ENCODE results near the gene NUDT22.
A peak's percentile ranks its signal among the peaks of the same experiment; 100 is the strongest.
"Not testable (repeated sequence)": the region's sequence is repeated elsewhere in the genome, so short reads cannot be mapped to it uniquely, and the experiment has no call there.

NUDT22 gene

DNA sequence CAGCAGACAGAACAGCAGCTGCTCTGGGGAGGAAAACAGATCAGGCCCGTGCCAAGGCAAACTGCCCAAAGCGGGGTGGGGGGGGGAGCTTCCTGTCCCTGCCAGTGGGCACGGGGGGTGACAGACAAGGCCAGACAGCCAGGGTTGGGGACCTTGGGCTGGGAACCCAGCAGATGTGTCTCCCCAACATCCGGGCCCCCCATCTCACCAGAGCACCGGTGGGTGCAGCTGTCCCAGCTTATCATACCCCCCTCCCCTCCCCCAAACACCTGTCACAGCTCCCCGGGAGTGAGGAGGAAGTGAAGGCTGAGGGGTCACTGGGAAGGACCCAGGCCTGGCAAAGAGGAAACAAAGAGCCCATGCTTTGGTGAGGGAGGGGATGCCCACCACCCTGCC lies 19.3 kb downstream of the NUDT22 start:
- no peak for DNase-seq

DNA sequence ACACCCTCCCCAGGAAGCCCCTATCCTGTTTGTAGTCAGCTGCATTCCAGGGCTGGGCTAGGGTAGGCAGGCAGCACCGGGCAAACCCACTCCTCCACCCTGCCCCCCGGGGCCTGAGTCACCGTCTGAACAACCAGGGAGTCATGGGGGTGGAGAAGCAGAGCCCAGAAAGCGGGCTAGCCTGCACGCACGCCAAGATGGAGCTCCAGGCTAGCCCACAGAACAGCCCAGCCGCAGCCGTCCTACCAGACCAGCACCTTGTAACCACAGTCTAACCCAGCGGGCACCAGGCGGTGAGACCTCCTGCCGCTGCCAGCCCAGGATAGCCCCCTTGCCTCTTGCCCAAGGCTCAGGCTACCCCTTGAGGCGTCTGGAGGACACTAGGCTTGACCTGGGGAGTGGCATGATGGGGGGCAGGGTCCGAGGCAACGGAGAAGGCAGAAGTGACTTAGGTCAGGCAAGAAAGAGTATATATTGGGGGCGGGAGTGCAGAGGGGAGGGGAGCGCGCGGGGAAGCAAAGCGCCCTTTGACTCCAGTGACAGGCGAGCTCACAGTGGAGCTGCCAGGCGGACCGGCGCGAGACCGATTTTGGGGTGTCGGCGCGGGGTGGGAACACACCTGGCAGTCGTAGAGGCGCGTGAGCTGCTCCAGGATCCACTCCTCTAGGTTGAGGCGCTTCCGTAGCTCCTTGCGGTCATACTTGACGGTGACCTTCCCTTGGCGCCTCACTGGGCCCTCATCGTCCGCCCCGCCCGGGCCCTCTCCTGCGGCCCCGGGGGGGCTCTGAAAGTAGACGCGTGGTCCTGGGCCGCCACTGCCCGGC lies 19.9 kb downstream of the NUDT22 start:
- peak; percentile 93 for DNase-seq

DNA sequence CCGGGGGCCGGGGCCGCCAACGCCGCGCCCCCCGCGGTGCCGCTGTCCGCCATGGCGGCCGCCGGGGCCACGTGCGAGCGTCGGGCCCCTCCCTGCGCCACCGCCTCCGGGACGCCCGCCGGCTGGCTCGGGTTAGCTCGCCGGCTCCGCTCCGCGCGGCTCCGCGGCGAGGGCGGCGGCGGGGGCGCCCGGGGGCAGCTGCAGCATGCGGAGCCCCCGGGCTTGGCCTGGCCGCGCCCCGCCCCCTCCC lies 20.5 kb downstream of the NUDT22 start:
- not testable (repeated sequence) for DNase-seq

DNA sequence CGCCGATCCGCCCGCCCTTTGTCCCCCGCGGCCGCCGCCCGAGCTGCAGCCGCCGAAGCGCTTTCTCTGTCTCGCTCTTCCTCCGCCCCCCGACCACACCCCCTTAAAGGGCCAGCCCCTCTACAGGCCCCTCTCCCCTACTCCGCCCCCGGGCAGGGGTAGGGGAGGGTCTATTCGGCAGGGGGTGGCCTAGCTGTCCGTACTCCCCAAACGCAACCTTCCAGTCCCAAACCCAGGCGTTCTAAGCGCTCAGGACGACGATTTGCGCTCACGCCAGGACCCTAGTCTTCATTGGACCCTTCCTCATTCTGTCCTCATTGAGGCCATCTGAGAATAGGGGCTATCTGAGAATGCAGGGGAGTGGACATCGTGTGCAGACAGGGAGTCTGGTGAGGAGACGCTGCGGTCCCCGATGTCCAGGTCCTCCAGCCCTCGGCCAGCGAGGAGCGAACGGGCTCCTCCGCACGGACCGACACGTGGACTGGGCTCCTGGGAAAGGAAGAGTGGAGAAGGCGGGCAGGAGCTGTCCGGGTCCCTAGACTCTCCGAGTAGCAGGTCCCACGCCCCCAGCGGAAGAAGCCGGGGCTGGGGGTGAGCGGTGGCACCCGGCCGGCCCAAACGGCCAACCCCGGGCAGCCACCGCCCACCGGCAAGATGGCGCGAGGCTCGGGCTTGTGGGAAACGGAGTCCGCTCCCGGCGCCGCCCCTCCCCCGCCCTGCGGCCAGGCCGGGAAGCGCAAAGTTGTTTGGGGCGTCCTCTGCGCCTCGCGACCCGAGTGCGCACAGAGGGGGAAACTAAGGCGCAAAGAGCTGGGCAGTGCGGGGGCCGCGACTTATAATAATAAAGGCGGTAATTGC lies 21.0 kb downstream of the NUDT22 start, which contains the start of gene PPP1R14B:
Gene PPP1R14B, minus strand, starts transcription at position 73 of the 858 bp plus-strand sequence. CDS start 270 bp downstream, outside the sequence.
- DNase-seq = peak; percentile 86

DNA sequence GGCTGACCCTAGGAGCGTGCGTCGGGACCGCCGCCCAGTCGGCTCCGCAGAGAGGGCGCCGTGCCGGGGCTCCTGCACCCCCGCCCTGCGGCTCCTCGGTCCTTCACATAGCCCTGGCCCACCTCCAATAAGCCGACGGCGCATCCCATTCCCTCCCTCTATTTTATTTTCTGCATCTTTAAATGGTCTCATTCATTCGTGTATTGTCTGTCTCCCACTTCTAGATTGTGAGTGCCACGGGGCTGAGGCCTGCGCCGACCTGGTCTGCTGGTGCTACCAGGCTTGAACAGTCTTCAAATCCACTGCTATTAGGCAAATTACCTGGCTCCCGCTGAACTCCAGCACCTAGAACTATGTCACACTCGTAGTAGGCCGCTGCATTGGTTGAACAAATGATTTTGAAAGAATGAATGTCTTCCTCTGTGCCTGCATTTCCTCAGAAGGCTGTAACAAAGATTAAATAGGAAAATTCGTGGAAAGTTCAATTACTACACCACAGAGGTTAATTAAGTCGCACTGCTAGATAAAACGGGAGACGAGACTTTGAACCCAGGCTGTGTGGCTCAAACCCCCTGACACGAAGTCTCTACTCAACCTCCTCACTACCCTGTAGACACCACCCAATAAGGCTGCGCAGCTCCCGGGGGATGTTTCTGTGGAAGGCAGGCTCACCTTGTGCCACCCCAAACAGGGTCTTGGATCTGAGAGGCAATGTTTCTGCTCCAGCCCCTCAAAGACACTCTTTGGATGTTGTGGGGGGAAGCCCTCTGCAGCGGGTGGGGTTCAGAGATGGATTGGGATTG lies 21.9 kb downstream of the NUDT22 start:
- no peak for DNase-seq

DNA sequence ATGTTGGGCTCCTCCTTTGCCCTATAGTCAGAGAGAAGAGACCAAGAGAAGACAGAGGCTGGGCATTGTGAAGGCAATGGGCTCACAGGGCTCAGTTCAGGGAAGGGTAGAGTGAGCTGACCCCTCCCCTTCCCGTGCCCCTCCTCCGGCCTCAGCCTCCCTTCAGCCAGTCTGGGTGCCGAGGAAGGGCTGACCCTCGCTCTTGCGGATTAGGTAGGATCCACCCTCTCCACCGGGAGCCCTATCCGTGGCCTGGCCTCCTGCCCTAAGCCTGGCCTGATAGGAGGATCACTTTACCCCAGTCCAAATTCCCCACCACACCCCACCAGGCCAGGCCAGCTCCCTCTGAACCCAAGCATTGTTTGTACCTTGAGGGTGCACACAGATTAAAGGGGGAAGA lies 22.5 kb downstream of the NUDT22 start:
- DNase-seq = no peak

DNA sequence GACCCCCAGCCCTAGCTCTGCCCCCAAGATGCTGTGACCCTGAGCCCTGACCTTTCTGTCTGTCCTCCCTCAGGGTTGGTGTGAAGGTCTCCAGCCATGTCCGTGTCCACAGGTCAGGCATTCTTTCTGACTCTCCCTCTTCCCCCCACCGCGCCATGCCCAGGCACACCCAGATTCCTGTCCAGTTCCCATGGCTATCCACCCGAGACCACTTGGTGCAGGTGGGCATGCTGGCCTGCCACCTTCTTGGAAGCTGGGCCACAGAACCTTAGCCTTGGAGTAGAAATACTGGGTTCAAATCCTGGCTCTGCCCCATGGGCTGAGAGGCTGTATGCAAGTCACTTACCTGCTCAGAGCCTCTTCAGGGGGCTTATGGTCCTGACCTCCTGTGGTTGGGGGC lies 23.0 kb downstream of the NUDT22 start:
- DNase-seq = no peak

DNA sequence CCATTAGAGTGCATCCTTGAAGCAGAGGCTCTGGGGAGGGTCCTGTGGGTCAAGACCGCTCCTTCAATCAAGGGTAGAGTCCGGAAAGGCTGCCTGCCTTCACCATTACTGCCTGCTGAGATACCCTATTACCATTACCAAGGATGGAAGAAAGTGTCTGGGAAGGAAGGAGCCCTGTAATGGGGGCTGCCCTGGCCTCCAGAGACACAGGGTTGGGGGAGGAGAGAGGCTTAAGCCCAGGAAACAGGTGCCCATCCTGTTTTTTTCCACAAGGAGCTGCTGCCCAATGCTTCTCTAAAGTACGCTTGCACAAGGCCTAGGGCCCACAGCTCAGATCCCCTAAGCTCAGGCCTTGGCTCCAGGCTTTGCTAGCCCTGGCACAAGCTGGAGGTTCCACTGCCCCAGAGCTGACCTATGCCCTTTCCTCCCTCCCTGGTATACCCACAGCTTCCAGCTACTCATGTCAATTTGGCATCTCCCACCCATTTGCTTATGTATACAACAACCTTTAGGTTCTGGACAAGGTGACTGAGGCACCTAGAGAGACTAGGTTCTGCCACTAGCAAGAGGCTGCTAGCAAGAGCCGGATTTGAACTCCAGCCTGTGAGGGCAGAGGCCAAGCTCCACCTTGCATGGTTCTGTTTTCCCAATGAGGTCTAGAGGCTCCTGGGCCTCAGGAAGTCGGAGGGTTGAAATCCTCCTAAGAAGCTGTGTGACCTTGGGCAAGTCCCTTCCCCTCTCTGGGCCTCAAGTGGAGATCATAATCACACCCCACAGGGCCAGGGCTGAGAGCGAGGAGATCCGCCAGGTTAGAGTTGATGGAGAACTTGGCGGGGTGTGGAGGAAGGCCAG lies 23.7 kb downstream of the NUDT22 start:
- DNase-seq = no peak

DNA sequence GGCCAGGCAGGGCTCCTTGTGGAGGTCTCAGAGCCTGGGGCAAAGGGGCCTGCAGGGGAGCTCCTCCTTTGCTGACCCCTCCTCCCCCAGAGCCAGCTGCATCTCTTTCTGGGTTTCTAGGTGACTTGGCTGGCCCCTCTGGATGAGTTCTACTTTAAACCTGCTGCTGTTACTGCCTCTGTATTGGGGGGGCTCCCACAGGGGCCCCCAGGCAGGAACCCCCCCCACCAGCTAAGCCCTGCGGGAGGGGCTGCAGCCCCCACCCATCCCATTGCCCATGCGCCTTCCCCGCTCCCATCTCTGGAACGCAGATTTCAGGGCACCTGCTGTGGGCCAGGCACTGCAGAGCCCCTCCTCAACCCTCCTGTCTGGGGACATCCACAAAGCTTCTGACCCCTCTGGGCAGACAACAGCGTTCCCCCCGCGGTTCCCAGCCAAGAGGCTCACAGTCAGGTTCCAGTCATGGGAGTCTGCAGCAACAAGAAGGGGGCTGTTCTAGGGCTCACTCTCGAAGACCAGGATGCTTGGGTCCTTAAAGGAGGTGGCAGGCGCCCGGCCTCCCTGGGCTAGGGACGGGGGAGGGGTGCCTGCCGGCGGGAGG lies 24.4 kb downstream of the NUDT22 start:
- no peak for DNase-seq

DNA sequence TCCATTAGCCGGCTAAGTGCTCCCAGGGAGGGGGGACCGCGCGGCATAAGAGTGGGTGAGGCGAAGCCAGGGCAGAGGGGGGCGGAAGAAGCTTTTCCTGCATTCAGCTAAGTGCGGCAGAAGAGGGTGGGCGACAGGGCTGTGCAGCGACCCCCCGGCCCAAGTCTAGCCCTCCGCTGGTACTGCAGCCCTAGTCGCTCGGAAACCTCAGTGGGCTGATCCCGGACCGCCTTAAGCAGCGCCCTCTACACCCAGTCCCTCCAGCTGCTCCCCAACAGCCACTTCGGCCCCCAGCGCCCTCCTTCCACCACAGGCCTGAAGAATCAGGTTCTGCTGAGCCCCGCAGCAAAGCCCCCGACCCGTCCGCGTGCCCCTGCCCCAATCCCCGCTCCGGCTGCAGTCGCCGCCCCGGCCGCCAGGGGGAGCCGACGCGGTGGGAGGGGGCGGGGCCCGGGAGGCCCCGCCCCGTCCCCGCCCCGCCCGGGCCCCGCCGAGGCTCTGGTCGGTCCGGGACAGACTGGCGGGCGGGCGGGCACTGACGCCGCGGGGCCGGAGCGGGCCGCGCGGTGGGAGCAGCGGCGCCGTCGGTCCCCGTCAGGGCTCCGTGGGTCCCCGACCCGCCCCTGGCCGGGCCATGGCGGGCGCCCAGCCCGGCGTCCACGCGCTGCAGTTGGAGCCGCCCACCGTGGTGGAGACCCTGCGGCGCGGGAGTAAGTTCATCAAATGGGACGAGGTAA lies 25.1 kb downstream of the NUDT22 start, which contains the start of gene PLCB3:
Gene PLCB3, plus strand, starts transcription at position 515 of the 737 bp plus-strand sequence. Its CDS starts 120 bp downstream, at position 635.
- DNase-seq = peak; percentile 51

DNA sequence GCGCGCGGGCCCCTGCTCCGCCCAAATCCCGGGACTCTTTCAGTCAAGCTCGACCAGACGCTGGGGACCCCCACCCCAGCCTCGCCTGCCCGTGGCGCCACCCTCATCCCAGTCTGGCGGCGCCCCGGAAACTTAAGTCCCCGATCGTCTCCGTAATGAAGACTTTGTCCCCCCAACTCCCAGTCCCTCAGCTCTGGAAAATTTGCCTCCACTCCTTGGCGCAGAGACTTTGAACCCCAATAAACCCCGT lies 25.6 kb downstream of the NUDT22 start:
- DNase-seq = no peak

DNA sequence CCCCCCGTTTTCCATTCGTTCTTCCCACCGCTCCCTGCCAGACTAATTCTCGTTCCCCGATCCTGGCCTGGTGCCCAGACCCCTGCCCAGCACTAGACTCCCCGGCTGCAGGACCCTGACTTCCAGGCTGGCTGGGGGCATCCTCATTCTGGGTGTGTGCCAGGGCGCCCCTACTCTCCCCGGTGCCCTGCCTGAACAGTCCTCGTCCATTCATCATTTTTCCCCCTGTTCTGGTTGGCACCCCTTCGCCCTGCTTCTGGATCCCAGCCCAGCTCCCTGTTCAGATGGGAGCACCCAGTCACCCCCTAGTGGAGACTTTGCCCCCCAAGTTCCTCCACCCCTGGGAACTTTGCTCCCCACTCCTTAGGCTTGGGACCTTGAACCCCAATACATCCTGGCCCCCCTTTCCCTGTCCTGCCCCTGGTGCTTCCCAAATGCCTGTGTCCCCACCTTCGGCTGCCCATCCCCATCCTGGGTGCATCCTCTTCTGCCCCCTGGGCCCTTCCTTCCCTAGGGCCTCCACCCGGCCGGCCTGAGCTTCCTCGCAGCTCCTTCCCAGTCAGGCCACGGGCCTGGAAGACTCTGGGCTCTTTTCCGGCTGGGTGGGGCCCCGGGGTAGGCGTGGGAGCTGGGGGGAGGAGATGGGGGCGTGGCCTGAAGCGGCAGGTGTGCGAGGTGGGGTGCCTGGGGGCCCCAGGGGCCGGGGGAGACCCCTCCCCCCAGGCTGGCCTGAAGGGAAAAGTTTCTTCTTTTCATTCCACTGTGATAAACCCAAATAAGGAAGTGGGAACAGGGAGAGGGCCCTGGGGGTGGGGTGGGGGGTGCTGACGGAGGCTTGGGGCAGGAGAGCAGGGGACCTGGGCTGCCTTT lies 26.2 kb downstream of the NUDT22 start:
- DNase-seq = no peak

DNA sequence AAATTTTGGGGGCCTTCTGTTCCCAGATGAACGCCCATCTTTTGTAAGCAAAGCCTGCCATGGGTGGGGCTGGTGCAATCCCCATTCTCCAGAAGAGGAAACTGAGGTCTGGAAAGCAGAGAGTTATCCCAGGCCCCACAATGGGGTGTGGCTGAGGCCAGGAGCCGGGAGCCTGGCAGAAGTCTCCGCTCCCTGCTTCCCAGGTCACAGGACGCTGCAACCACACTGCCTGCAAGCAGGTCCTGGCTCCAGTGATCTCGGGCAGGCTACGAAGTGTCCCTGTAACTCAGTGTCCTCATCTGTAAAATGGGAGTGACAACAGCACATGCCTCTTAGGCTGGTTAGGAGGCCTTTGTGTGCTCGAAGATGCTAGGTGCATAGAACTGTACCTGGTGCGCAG lies 27.0 kb downstream of the NUDT22 start:
- no peak for DNase-seq

DNA sequence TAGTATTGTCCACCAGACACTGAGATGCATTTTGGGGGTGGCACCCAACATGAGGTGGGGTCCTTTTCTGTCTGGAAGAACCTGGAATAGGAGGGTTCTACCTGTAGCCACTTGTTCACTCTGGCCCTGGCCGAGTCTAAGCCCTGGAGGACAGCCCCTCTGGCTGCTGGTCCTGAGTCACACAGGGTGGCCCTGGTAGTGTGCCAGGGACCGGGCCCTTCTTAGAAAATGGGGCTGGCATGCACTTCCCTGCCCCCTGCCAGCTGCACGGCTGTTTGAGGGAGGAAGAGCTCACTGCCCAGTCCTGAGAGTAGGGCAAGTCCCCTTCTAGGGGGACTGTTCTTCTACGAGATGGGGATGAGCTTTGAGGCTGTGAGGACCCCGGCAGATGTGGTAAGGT lies 27.4 kb downstream of the NUDT22 start:
- DNase-seq = no peak

DNA sequence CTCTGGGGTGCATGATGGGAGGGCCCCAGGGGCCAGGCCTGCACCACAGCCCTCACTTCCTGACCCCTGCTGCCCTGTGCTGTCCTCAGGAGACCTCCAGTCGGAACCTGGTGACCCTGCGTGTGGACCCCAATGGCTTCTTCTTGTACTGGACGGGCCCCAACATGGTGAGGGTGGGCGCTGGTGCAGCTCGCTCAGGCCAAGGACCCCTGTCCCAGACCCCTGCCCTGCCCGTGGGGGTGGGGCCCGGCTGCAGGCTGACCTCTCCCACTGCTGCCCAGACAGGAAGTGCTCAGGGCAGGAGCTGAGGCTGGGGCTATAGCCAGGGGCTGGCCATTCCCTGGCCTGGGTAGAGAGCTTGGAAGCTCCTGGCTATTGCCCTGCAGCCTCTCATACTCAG lies 28.3 kb downstream of the NUDT22 start:
- DNase-seq = no peak

DNA sequence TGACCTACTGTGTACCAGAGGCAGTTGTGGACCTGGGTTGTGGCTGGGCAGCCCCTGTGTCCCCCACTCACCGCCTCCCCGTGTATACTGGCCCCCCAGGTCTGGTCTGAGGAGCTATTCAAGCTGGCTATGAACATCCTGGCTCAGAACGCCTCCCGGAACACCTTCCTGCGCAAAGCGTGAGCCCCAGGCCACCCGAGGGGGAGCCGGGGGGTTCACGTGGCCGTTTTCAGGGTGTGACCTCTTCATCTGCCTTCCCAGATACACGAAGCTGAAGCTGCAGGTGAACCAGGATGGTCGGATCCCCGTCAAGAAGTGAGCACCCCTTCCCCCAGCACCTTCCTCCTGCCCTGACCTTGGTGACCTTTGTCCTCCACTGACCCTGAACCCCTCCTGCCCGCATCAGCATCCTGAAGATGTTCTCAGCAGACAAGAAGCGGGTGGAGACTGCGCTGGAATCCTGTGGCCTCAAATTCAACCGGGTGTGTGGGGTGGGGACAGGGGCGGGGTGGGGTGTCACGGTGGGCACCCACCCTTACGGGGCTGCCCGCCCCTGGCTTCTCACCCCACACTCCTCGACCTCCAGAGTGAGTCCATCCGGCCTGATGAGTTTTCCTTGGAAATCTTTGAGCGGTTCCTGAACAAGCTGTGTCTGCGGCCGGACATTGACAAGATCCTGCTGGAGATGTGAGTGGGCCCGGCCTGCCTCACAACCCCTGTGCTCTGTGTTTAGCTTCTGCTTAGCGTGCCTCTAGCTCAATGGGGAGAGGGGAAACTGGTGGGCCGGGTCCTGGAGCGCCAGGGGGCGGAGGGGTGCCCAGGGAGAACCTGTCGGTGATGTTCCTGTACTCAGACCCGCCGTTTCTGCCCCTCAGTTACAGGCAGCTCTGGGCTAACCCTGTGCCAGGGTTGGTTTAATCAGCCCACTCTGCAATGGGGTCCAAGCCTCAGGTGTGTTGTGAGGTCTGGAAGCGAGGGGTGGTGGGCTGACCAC lies 29.4 kb downstream of the NUDT22 start:
- DNase-seq = no peak

DNA sequence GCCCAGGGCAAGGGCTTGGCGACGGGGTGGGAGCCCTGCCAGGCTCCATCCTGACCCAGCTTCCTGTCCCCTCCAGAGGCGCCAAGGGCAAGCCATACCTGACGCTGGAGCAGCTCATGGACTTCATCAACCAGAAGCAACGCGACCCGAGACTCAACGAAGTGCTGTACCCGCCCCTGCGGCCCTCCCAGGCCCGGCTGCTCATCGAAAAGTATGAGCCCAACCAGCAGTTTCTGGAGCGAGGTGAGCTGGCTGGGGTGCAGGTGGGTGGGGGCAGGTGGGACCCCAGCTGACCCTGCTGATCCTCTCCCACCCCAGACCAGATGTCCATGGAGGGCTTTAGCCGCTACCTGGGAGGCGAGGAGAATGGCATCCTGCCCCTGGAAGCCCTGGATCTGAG lies 30.2 kb downstream of the NUDT22 start:
- no peak for DNase-seq

DNA sequence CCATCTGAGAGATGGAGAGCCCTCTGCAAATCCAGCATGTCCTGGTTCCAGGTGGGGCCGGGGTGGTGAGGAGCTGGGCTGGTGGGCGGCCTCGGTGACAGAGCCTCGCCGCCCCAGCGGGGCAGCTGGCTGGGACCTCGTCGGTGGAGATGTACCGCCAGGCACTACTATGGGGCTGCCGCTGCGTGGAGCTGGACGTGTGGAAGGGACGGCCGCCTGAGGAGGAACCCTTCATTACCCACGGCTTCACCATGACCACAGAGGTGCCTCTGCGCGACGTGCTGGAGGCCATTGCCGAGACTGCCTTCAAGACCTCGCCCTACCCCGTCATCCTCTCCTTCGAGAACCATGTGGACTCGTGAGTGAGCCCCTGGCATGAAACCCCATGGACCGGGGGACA lies 32.3 kb downstream of the NUDT22 start:
- no peak for DNase-seq

DNA sequence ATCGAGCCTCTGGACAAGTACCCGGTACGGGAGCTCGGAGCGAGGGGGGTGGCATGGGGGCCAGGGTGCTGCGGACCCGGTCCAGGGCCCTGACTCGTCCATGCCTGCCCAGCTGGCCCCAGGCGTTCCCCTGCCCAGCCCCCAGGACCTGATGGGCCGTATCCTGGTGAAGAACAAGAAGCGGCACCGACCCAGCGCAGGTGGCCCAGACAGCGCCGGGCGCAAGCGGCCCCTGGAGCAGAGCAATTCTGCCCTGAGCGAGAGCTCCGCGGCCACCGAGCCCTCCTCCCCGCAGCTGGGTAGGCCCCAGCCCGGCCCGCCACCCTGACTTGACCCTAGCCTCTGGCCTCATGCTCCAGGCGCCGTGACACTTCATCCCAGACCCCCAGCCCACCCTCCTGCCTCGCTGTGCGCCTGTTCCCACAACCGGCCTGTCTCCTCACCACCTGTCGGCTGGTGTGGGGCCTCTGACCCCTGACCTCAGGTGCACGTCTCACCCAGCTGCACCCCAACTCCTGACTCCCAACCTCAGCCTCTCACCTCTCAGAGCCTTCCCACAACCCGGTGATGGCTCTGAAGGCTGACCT lies 33.0 kb downstream of the NUDT22 start:
- no peak for DNase-seq
